Panc1 (cell line): ENCODE measurements around the gene ROR1. TPM values are rescaled to one million over a fixed set of nuclear protein-coding genes. Genes with fewer than 3 reads are reported as not detected.

Experiments
- ATAC-seq: fragments of 200-7000 bp; cut with Tn5 transposase; 2 replicates; pipeline ENCODE4 v1.9.1; 2020; ENCODE audit warnings: mild to moderate bottlenecking, moderate library complexity
- BruUV-seq: library from RNA; stranded (reverse); fragments of 400-500 nt; replicated peaks from 2 replicates; lab custom pipeline; 2021; lab: Mats Ljungman, UMichigan
- CTCF ChIA-PET: fragments of 300-600 bp; sonication (Branson Sonifier 250); formaldehyde crosslinking; loops from one replicate; lab custom pipeline; 2022; ENCODE audit warnings: antibody characterized with exemption; lab: Charles Lee
- POLR2A ChIA-PET: fragments of 300-600 bp; sonication (Branson Sonifier 250); formaldehyde crosslinking; loops from one replicate; lab custom pipeline; 2022; ENCODE audit warnings: antibody characterized with exemption; lab: Charles Lee
- DNase-seq: peaks from one replicate; pipeline ENCODE4 v3.0.0-alpha.2; 2010; ENCODE audit warnings: low read depth, low spot score
- H3K27ac ChIP-seq: 2 replicates; pipeline ENCODE4 v1.5.1; 2011; ENCODE audit warnings: mild to moderate bottlenecking, low read length, inconsistent platforms
- H3K27me3 ChIP-seq: fragments of 200-500 bp; sonication (Bioruptor generic); 2 replicates; pipeline ENCODE4 v1.6.0; 2014; ENCODE audit warnings: low read length, inconsistent platforms; ENCODE audit not compliant: control insufficient read depth, insufficient read depth
- H3K36me3 ChIP-seq: fragments of 200-500 bp; sonication (Bioruptor generic); 2 replicates; pipeline ENCODE4 v1.5.1; 2014; ENCODE audit warnings: inconsistent platforms, mild to moderate bottlenecking, low read length, moderate library complexity; ENCODE audit not compliant: control insufficient read depth, insufficient read depth
- H3K4me1 ChIP-seq: 2 replicates; pipeline ENCODE4 v1.5.1; 2011; ENCODE audit warnings: inconsistent platforms, mild to moderate bottlenecking, low read length, moderate library complexity; ENCODE audit not compliant: control insufficient read depth, insufficient read depth
- H3K4me3 ChIP-seq, 2 experiments: 2 replicates each; pipeline ENCODE4 v1.5.1; 2011 to 2012; ENCODE audit warnings: low read depth in 2 of 2, low read length in 2 of 2, mild to moderate bottlenecking in 2 of 2, inconsistent platforms in 1 of 2, moderate library complexity in 1 of 2
- H3K9me3 ChIP-seq: fragments of 200-500 bp; sonication (Bioruptor generic); 2 replicates; pipeline ENCODE4 v1.5.1; 2014; ENCODE audit warnings: low read depth, mild to moderate bottlenecking, inconsistent platforms, low read length, moderate library complexity; ENCODE audit not compliant: control insufficient read depth, insufficient read depth
- CTCF ChIP-seq: fragments of 450-650 bp; IDR thresholded peaks from 2 replicates; pipeline ENCODE4 v1.5.1; 2017; ENCODE audit warnings: mild to moderate bottlenecking
- POLR2AphosphoS5 ChIP-seq: IDR thresholded peaks from 2 replicates; pipeline ENCODE4 v1.6.1; 2012; ENCODE audit warnings: mild to moderate bottlenecking, low read depth, low read length, moderate library complexity
- REST ChIP-seq, 2 experiments: IDR thresholded peaks; 2 replicates each; pipeline ENCODE4 v1.6.1; 2011 to 2012; ENCODE audit warnings: low read depth in 2 of 2, control low read depth in 1 of 2, low read length in 1 of 2, mild to moderate bottlenecking in 1 of 2, moderate library complexity in 1 of 2; ENCODE audit not compliant: insufficient read depth in 1 of 2
- SIN3A ChIP-seq: IDR thresholded peaks from 2 replicates; pipeline ENCODE4 v1.6.1; 2012; ENCODE audit warnings: low read depth, mild to moderate bottlenecking, low read length, moderate library complexity, borderline replicate concordance; ENCODE audit not compliant: insufficient read depth
- TCF7L2 ChIP-seq: IDR thresholded peaks from 2 replicates; pipeline ENCODE4 v1.6.1; 2011; ENCODE audit warnings: mild to moderate bottlenecking, low read depth, low read length, inconsistent platforms
- in situ Hi-C: cut with HindIII; loops from 2 replicates; pipeline ENCODE4 v1.10.0; 2016; ENCODE audit warnings: low sequenced_read_pairs, low pct_unique_long_range_greater_than_20kb
- intact Hi-C: fragments of 100-400 bp; cut with micrococcal nuclease; formaldehyde crosslinking; loops from one replicate; pipeline ENCODE4 v1.10.0; 2022; ENCODE audit not compliant: unreplicated experiment
- total RNA-seq: library from RNA; stranded (reverse); gene quantifications from one replicate; pipeline ENCODE4 v1.2.1, GENCODE V29; 2021; ENCODE audit not compliant: unreplicated experiment

Gene ROR1
- total RNA-seq, 1 experiment from 2014 or later: 19.3 TPM

DNA sequence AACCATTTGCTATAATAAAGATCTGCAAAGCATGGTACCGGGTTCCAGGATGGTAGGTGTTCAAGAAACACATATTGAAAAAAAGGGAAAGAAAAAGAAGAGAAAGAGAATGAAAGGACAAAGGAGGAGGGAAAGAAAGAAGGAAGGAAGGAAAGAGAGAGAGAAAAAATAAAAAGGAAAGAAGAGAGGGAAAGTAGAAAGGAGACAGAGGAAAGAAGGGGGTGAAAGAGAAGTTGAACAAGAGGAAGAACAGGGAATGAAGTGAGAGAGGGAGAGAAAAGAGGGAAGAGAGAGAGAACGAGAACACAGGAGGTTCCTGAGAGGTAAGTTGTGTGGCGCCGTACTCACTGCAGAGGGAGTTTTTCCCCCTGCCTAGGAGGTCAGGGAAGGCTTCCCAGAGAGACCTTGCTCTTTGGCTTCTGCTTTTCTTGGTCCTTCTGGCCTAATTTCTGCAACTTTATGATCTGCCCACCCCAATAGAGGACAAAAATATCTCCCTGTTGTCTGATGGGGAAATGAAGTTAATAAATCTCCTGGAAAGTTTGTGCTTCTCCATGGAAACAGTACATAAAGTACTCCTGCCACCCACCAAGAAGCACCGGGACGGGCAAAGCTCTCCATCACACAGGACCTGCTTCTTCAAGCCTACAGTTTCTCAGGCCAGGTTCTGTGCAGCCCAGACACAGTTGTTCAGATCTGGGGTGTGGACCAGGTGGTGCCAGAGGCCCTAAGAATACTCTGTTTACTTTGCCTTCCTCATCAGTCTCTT, 124.8 kb downstream of the ROR1 start:
- H3K36me3 ChIP-seq: no peaks in the 10 kb centered on the region
- intact Hi-C loops (no loop called here), in situ Hi-C loops (no loop called here)
- CTCF ChIA-PET: no interaction called here
- no peak overlapping the region for H3K4me3 ChIP-seq
- no peak for TF ChIP-seq REST (IDR thresholded peaks at IDR 0.05; ENCODE audit: insufficient read depth in 1 of 2, low read depth in 2 of 2, low read length in 1 of 2)
- no peak for TF ChIP-seq POLR2AphosphoS5
- TF ChIP-seq CTCF: no peak
- no peak for DNase-seq
- no peak overlapping the region for H3K27ac ChIP-seq
- no peak for ATAC-seq
- H3K27me3 ChIP-seq: no peaks in the 10 kb centered on the region
- peaks cover 15% of the 10 kb centered on the region; the same call in 1 of the 2 replicates for H3K4me1 ChIP-seq
- no peaks in the 10 kb centered on the region for H3K9me3 ChIP-seq
- no TSS peak for BruUV-seq
- POLR2A ChIA-PET: no interaction called here

DNA sequence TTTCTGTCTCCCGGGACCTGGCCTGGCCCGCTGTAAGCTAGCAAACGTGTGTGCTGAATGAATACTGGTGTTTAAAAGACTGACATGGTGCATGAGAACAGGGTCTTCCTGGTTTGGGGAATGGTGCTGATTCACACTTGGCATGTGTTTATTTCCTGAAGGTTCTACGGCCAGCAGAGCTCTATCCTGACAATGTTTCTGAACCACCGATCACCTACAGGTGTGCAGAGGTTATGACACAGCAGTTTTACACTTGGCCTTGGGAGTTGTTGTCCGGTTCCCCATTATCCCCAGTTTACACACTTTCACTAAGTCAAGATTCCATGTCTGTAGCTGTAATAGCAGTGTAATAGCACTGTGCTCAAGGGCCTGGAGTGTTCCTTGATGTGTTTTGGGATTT, 127.3 kb downstream of the ROR1 start:
- BruUV-seq: no TSS peak
- no peak for ATAC-seq
- no peak for DNase-seq
- Histone ChIP-seq H3K36me3 (no peaks in the 10 kb centered on the region), H3K27ac (peak overlapping the region; percentile 61; the same call in 1 of the 2 replicates), H3K4me3 (no peak overlapping the region), H3K27me3 (no peaks in the 10 kb centered on the region), H3K4me1 (peaks cover 18% of the 10 kb centered on the region), H3K9me3 (no peaks in the 10 kb centered on the region)
- in situ Hi-C loops (no loop called here), intact Hi-C loops (no loop called here)
- TF ChIP-seq TCF7L2 (no peak), CTCF (no peak), POLR2AphosphoS5 (no peak), REST (IDR thresholded peaks at IDR 0.05; ENCODE audit: insufficient read depth in 1 of 2, low read depth in 2 of 2, low read length in 1 of 2) (no peak), SIN3A (no peak)
- ChIA-PET CTCF (interaction anchor here (0.6 to 1.0 kb wide), 4 partner anchors 122 to 810 kb away, joined by 3 to 7 read pairs (median 3); no protein-coding TSS in a partner anchor), POLR2A (no interaction called here)
